ENCODE measurements around the gene KIAA0232. TPM values are rescaled to one million over a fixed set of nuclear protein-coding genes. Genes with fewer than 3 reads are reported as not detected.
"Not testable (repeated sequence)": the region's sequence is repeated elsewhere in the genome, so short reads cannot be mapped to it uniquely, and the experiment has no call there.

Gene KIAA0232
- total RNA-seq, 2 experiments from 2014 or later = 12.8 to 13.3 TPM

- H3K36me3 Mint-ChIP-seq (ENCODE audit: low read depth) = peaks cover 10% of the 10 kb centered on the region
- H3K4me3 Mint-ChIP-seq = no peak overlapping the region
- POLR2A ChIA-PET = no interaction called here
- ATAC-seq (no peak), DNase-seq (no peak)
- peaks cover 12% of the 10 kb centered on the region for H3K9me3 Mint-ChIP-seq
- CTCF ChIA-PET = no interaction called here
- peaks cover 23% of the 10 kb centered on the region for H3K4me1 Mint-ChIP-seq (ENCODE audit: low read depth)
- H3K27me3 Mint-ChIP-seq = no peaks in the 10 kb centered on the region
- no peak for TF ChIP-seq CTCF (IDR thresholded peaks at IDR 0.05)
- no peak overlapping the region for H3K27ac Mint-ChIP-seq
- intact Hi-C loops (cut with micrococcal nuclease) = no loop called here
Measured at GRCh38 chr4:6889101-6889735, 106.7 kb downstream of the KIAA0232 start.

GRCh38 chr4:6889736-6890324, 107.3 kb downstream of the KIAA0232 start:
- intact Hi-C loops (cut with micrococcal nuclease) = no loop called here
- Mint-ChIP-seq H3K4me3 (no peak overlapping the region), H3K36me3 (ENCODE audit: low read depth) (peaks cover 10% of the 10 kb centered on the region), H3K27me3 (no peaks in the 10 kb centered on the region), H3K27ac (no peak overlapping the region), H3K9me3 (peaks cover 12% of the 10 kb centered on the region), H3K4me1 (ENCODE audit: low read depth) (peaks cover 23% of the 10 kb centered on the region)
- ATAC-seq = no peak
- no peak for DNase-seq
- no peak for TF ChIP-seq CTCF (IDR thresholded peaks at IDR 0.05)
- CTCF ChIA-PET = no interaction called here
- POLR2A ChIA-PET = no interaction called here

GRCh38 chr4:6890358-6890757, 107.8 kb downstream of the KIAA0232 start:
- ATAC-seq (no peak), DNase-seq (no peak)
- Mint-ChIP-seq H3K27me3 (no peaks in the 10 kb centered on the region), H3K4me1 (ENCODE audit: low read depth) (peaks cover 23% of the 10 kb centered on the region), H3K4me3 (no peak overlapping the region), H3K9me3 (peaks cover 12% of the 10 kb centered on the region), H3K27ac (no peak overlapping the region), H3K36me3 (ENCODE audit: low read depth) (peaks cover 10% of the 10 kb centered on the region)
- CTCF ChIA-PET = no interaction called here
- intact Hi-C loops (cut with micrococcal nuclease) = no loop called here
- TF ChIP-seq CTCF (IDR thresholded peaks at IDR 0.05) = no peak
- POLR2A ChIA-PET = no interaction called here

- intact Hi-C loops (cut with micrococcal nuclease); POLR2A ChIA-PET; ATAC-seq; H3K27me3 Mint-ChIP-seq; H3K27ac Mint-ChIP-seq; H3K4me3 Mint-ChIP-seq; H3K36me3 Mint-ChIP-seq (ENCODE audit: low read depth); DNase-seq: not testable (repeated sequence)
- CTCF ChIA-PET = interaction anchor here (2.3 kb wide), 1 partner anchor 171 kb away, joined by 14 read pairs; no protein-coding TSS in a partner anchor
- peaks cover 12% of the 10 kb centered on the region for H3K9me3 Mint-ChIP-seq
- H3K4me1 Mint-ChIP-seq (ENCODE audit: low read depth) = peaks cover 23% of the 10 kb centered on the region
Measured at GRCh38 chr4:6890971-6891370, 108.4 kb downstream of the KIAA0232 start.

GRCh38 chr4:6891436-6892170, 109.1 kb downstream of the KIAA0232 start:
- H3K9me3 Mint-ChIP-seq = peaks cover 12% of the 10 kb centered on the region
- ChIA-PET CTCF (interaction anchor here (2.2 to 2.3 kb wide), 2 partner anchors 18 to 172 kb away, joined by 10 to 14 read pairs; no protein-coding TSS in a partner anchor), POLR2A (interaction anchor here (0.9 kb wide), 1 partner anchor 176 kb away, joined by 3 read pairs; the partner anchor contains the start of gene GRPEL1)
- DNase-seq = no peak
- ATAC-seq = peak; percentile 44
- intact Hi-C loops (cut with micrococcal nuclease) = no loop called here
- H3K4me3 Mint-ChIP-seq = no peak overlapping the region
- H3K36me3 Mint-ChIP-seq (ENCODE audit: low read depth) = peaks cover 10% of the 10 kb centered on the region
- H3K27ac Mint-ChIP-seq = peak overlapping the region; percentile 71
- no peaks in the 10 kb centered on the region for H3K27me3 Mint-ChIP-seq
- H3K4me1 Mint-ChIP-seq (ENCODE audit: low read depth) = peaks cover 23% of the 10 kb centered on the region
- no peak for TF ChIP-seq CTCF (IDR thresholded peaks at IDR 0.05)

All from activated CD8-positive, alpha-beta T cell treated with anti-CD3 and anti-CD28 coated beads for 36 hours (primary cell).